ENCODE measurements around the gene SLC25A14. TPM values are rescaled to one million over a fixed set of nuclear protein-coding genes. Genes with fewer than 3 reads are reported as not detected.

The SLC25A14 gene
- total RNA-seq, 1 experiment from 2014 or later, result 20.4 TPM

- Histone ChIP-seq H3K79me2 (ENCODE audit: low read length) (no peaks in the 10 kb centered on the region), H3F3A (ENCODE audit: low read length, unreplicated experiment) (no peaks in the 10 kb centered on the region), H3K4me1 (ENCODE audit: insufficient read depth, low read length) (no peaks in the 10 kb centered on the region), H3K27ac (ENCODE audit: low read length) (no peak overlapping the region), H2AFZ (ENCODE audit: low read length) (no peak overlapping the region), H3K4me3 (ENCODE audit: low read length) (no peak overlapping the region), H3K9me2 (replicated peaks; ENCODE audit: low read length) (no peaks in the 10 kb centered on the region), H3K36me3 (ENCODE audit: low read depth, low read length) (no peaks in the 10 kb centered on the region), H4K20me1 (ENCODE audit: low read length) (no peaks in the 10 kb centered on the region), H3K9ac (ENCODE audit: low read length) (no peak overlapping the region), H3K27me3 (ENCODE audit: low read length) (no peaks in the 10 kb centered on the region), H3K4me2 (ENCODE audit: low read length) (no peak overlapping the region), H3K9me3 (ENCODE audit: low read length) (no peaks in the 10 kb centered on the region)
- POLR2A ChIA-PET (ENCODE audit: unreplicated experiment), result no interaction called here
- BruUV-seq (replicated peaks), result no TSS peak
- ATAC-seq, result no peak
- DNase-seq, result no peak
- no peak for TF ChIP-seq EZH2phosphoT487 (IDR thresholded peaks at IDR 0.05; ENCODE audit: borderline replicate concordance, low read length)
- TF ChIP-seq CTCF (conservative IDR thresholded peaks at IDR 0.05; ENCODE audit: low read depth, low read length), result no peak
- TF ChIP-seq EZH2 (IDR thresholded peaks at IDR 0.05; ENCODE audit: low read length, unreplicated experiment), result no peak
- CTCF ChIA-PET, result no interaction called here
- intact Hi-C loops (cut with micrococcal nuclease), result no loop called here
These were observed 36.4 kb downstream of the SLC25A14 start for GRCh38 chrX:130376077-130376476.

GRCh38 chrX:130378024-130378669, 38.4 kb downstream of the SLC25A14 start:
- Histone ChIP-seq H3K9ac (ENCODE audit: low read length) (no peak overlapping the region), H4K20me1 (ENCODE audit: low read length) (no peaks in the 10 kb centered on the region), H3K27me3 (ENCODE audit: low read length) (no peaks in the 10 kb centered on the region), H2AFZ (ENCODE audit: low read length) (no peak overlapping the region), H3K9me2 (replicated peaks; ENCODE audit: low read length) (no peaks in the 10 kb centered on the region), H3K9me3 (ENCODE audit: low read length) (no peaks in the 10 kb centered on the region), H3K4me3 (ENCODE audit: low read length) (no peak overlapping the region), H3K27ac (ENCODE audit: low read length) (no peak overlapping the region), H3K4me1 (ENCODE audit: insufficient read depth, low read length) (no peaks in the 10 kb centered on the region), H3K79me2 (ENCODE audit: low read length) (no peaks in the 10 kb centered on the region), H3K4me2 (ENCODE audit: low read length) (no peak overlapping the region), H3K36me3 (ENCODE audit: low read depth, low read length) (no peaks in the 10 kb centered on the region), H3F3A (ENCODE audit: low read length, unreplicated experiment) (no peaks in the 10 kb centered on the region)
- intact Hi-C loops (cut with micrococcal nuclease), result no loop called here
- BruUV-seq (replicated peaks), result no TSS peak
- no peak for TF ChIP-seq EZH2phosphoT487 (IDR thresholded peaks at IDR 0.05; ENCODE audit: borderline replicate concordance, low read length)
- no peak for TF ChIP-seq CTCF (conservative IDR thresholded peaks at IDR 0.05; ENCODE audit: low read depth, low read length)
- TF ChIP-seq EZH2 (IDR thresholded peaks at IDR 0.05; ENCODE audit: low read length, unreplicated experiment), result no peak
- CTCF ChIA-PET, result no interaction called here
- DNase-seq (no peak), ATAC-seq (no peak)
- POLR2A ChIA-PET (ENCODE audit: unreplicated experiment), result no interaction called here

- intact Hi-C loops (cut with micrococcal nuclease), result no loop called here
- ATAC-seq, result no peak
These were observed 45.8 kb downstream of the SLC25A14 start, which contains the start of gene GPR119 for GRCh38 chrX:130385520-130385919. Gene GPR119, minus strand, starts transcription at chrX:130385674. Its CDS starts 227 bp downstream, at chrX:130385447.

More at GRCh38 chrX:130385520-130385919, 45.8 kb downstream of the SLC25A14 start, which contains the start of gene GPR119:
- Histone ChIP-seq H3K79me2 (ENCODE audit: low read length) (no peaks in the 10 kb centered on the region), H3K4me1 (ENCODE audit: insufficient read depth, low read length) (no peaks in the 10 kb centered on the region), H4K20me1 (ENCODE audit: low read length) (no peaks in the 10 kb centered on the region), H3K4me2 (ENCODE audit: low read length) (no peak within 1 kb of the TSS), H3K9me2 (replicated peaks; ENCODE audit: low read length) (no peaks in the 10 kb centered on the region), H3K4me3 (ENCODE audit: low read length) (no peak within 1 kb of the TSS), H3K9me3 (ENCODE audit: low read length) (no peaks in the 10 kb centered on the region), H3K27ac (ENCODE audit: low read length) (no peak within 1 kb of the TSS), H3K9ac (ENCODE audit: low read length) (no peak within 1 kb of the TSS), H3F3A (ENCODE audit: low read length, unreplicated experiment) (no peaks in the 10 kb centered on the region), H3K36me3 (ENCODE audit: low read depth, low read length) (no peaks in the 10 kb centered on the region), H3K27me3 (ENCODE audit: low read length) (no peaks in the 10 kb centered on the region), H2AFZ (ENCODE audit: low read length) (no peak within 1 kb of the TSS)
- ChIA-PET POLR2A (ENCODE audit: unreplicated experiment) (no interaction called here), CTCF (no interaction called here)
- no TSS peak for BruUV-seq (replicated peaks)
- DNase-seq, result no peak
- TF ChIP-seq CTCF (conservative IDR thresholded peaks at IDR 0.05; ENCODE audit: low read depth, low read length) (no peak), EZH2 (IDR thresholded peaks at IDR 0.05; ENCODE audit: low read length, unreplicated experiment) (no peak), EZH2phosphoT487 (IDR thresholded peaks at IDR 0.05; ENCODE audit: borderline replicate concordance, low read length) (no peak)

Data from PC-3 (cell line).